NB4 (cell line): ENCODE results near the gene FOXL3.

Source experiments
- DNase-seq: peaks from one replicate; pipeline ENCODE4 v3.0.0; 2010; ENCODE audit warnings: low read depth
- H3K4me3 ChIP-seq: one replicate; pipeline ENCODE4 v1.5.1; 2011; ENCODE audit warnings: mild to moderate bottlenecking, low read depth, low read length, moderate library complexity
- MAX ChIP-seq: IDR thresholded peaks from 2 replicates; pipeline ENCODE4 v1.6.1; 2011; ENCODE audit warnings: low read depth, low read length
- MYC ChIP-seq: IDR thresholded peaks from 2 replicates; pipeline ENCODE4 v1.6.1; 2011; ENCODE audit warnings: low read depth, low read length
- POLR2A ChIP-seq: IDR thresholded peaks from 2 replicates; pipeline ENCODE4 v1.6.1; 2011; ENCODE audit warnings: mild to moderate bottlenecking; ENCODE audit not compliant: insufficient read length; ENCODE audit errors: extremely low read depth
- TF ChIP-seq, protein P1 (sequence below): IDR thresholded peaks from one replicate; pipeline ENCODE4 v1.5.1; 2012; ENCODE audit warnings: low read depth, low read length

The FOXL3 gene

DNA sequence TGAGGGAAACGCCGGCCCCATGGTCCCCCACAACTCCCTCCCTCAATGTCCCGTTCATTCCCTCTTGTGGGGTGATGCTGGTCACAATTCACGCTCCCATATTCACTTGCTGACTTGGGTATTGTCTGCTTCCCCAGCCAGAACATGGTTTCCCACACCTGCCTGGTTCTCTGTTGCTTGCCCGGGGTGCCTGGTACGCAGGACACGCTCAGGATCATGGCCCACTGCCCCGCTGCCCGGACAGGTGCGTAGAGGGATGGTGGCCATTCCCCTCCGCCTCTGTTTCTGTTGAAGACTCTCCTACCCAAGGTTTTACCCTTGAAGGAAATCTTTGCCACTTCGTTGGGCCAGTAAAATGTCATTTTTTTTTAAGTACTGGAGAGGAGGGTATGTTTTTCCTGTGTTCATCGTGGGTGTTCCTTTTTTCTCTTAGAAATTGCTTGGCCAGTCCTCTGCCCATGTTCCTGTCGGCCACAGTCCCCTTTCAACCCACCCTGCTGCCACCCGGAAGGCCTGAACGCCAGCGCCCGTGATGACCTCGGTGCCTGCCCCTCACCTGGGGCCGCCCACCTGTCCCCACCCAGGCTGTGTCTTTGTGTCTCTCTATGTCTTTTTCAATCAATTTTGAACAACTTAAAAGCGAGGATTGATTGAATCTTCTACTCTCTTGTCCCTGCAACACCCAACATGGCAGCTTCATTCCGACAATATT lies 38.2 kb downstream of the FOXL3 start:
- no peak for DNase-seq
- no peak overlapping the region for H3K4me3 ChIP-seq
- TF ChIP-seq MYC (no peak), POLR2A (no peak), MAX (no peak)
- TF ChIP-seq, protein P1, sequence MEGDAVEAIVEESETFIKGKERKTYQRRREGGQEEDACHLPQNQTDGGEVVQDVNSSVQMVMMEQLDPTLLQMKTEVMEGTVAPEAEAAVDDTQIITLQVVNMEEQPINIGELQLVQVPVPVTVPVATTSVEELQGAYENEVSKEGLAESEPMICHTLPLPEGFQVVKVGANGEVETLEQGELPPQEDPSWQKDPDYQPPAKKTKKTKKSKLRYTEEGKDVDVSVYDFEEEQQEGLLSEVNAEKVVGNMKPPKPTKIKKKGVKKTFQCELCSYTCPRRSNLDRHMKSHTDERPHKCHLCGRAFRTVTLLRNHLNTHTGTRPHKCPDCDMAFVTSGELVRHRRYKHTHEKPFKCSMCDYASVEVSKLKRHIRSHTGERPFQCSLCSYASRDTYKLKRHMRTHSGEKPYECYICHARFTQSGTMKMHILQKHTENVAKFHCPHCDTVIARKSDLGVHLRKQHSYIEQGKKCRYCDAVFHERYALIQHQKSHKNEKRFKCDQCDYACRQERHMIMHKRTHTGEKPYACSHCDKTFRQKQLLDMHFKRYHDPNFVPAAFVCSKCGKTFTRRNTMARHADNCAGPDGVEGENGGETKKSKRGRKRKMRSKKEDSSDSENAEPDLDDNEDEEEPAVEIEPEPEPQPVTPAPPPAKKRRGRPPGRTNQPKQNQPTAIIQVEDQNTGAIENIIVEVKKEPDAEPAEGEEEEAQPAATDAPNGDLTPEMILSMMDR = no peak

- no peak for DNase-seq
- TF ChIP-seq MAX (no peak), MYC (no peak), POLR2A (no peak)
- TF ChIP-seq, protein P1 = no peak
- H3K4me3 ChIP-seq = no peak overlapping the region
Observed at GRCh38 chr7:329691-330281, 39.8 kb downstream of the FOXL3 start.

DNA sequence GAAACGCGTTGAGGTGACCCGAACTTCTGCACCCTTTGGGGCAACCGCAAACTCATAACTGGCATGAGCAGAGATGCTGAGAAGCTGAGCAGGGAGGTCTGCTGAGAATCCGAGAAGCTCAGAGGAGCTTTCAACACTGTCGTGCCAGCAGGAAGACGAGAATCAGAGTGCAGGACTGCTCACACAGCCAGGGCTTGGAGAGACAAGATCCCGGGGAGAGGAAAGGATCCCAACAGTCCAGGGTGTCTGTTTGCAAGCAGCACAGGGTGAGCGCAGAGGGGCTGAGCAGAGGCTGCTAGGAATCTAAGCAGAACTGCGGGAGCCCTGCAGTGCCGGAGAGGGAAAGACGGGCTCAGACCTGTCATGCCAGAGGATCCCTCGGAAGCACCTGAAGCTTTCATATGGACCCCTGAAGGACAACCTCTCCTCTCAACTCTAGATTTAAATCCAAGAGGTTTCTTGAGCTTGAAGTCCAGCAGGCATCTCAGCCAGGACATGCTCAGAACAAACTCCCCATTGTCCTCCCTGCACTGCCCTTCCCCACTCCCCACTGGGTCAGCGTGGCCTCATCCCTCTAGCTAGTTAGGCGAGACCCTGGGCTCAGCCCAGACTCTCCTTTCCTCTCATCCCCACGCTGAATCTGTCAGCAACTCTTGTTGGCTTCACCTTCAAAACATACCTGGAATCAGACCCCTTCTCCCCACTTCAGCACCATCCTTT lies 40.7 kb downstream of the FOXL3 start:
- DNase-seq = no peak
- H3K4me3 ChIP-seq = no peak overlapping the region
- no peak for TF ChIP-seq MYC
- no peak for TF ChIP-seq MAX
- TF ChIP-seq, protein P1 = no peak
- TF ChIP-seq POLR2A = no peak

DNA sequence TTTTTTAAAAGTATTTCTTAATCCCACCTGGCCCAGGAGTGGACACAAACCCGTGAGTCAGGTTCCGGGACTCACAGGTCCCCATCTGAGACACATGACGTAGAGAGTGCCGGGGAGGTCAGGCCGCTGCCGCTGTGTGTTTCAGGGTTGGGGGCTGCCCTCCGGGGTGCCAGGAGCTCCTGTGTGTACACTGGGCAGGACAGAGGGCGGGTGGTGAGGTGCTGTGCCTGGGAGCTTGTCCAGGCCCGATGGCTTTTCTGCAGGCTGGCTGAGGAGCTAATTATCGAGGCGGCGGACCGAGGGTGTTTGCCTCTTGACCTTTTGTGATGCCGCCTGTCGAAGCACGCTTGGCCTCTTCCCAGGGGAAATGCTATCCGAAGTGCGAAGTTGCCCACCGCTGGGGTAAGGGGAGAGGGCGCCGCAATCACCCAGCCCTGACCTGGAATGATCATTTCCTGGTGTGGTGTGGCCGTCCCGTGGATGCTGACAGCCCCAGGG lies 42.1 kb downstream of the FOXL3 start:
- DNase-seq = no peak
- no peak overlapping the region for H3K4me3 ChIP-seq
- TF ChIP-seq MYC (no peak), POLR2A (no peak), MAX (no peak)
- TF ChIP-seq, protein P1 = no peak

- peak; percentile 79 for TF ChIP-seq MAX
- TF ChIP-seq POLR2A = no peak
- TF ChIP-seq MYC = peak; percentile 59
- TF ChIP-seq, protein P1 = peak; percentile 43
- DNase-seq = peak; percentile 34
- no peak overlapping the region for H3K4me3 ChIP-seq
Observed at GRCh38 chr7:332646-333392, 42.8 kb downstream of the FOXL3 start.
